DMS53 treated with DMSO at 0.1 percent for 48 hours (cell line): Measurements from ENCODE around the gene AFF2.

Experiments used
- DNase-seq: peaks from one replicate; lab custom pipeline; 2025; ENCODE audit not compliant: unreplicated experiment; lab: John Stamatoyannopoulos, UW

AFF2 gene

GRCh38 chrX:148580016-148580415 is 79.6 kb downstream of the AFF2 start:
- DNase-seq, result no peak

DNA sequence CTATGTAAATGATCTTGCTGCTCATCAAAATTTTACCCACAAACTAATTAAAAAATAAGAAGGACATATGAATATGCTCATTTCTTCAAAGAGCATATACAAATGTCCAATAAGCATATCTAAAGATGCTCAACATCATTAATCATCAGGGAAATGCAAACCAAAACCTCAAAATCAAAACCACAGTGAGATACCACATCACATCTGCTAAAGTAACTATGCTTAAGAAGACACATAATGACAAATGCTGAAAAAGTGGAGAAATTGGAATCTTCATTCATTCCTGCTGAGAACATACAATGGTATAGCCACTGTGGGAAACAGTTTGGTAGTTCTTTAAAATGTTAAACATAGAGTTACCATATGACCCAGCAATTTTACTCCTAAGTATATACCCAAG is 81.9 kb downstream of the AFF2 start:
- DNase-seq, result no peak

DNA sequence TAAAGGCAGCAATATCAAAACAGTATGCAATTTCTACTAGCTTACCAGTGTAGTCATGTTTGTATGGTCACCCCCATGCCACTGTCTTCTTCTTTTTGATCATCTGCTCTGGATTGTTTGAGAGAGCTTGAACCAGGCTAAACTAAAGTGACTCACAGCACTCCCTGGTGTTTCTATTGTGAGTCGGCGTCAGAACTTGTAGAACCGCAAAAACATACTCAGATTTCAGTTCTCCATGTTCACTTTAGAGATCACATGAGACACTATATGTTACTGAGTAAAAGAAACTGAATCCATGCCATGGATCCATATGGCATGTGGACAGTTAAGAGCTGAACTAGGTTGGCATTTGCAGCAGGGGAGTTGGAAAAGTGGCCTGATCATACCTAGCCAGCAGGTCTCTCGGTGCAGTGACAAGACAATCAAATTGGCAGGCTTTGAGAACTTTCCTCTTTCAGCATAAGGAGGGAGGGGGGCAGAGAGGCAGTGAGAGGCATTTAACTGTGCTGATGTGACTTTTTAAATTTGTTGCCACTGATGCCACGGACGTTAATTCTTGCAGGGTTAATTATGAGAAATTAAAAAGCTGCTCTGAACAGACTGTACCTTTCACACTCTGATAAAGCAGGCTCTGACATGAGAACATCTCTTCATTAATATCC is 88.4 kb downstream of the AFF2 start:
- DNase-seq, result no peak

- no peak for DNase-seq
These were observed 92.2 kb downstream of the AFF2 start for GRCh38 chrX:148592595-148592994.

GRCh38 chrX:148593146-148593545 is 92.7 kb downstream of the AFF2 start:
- DNase-seq, result no peak

GRCh38 chrX:148593987-148594386 is 93.6 kb downstream of the AFF2 start:
- no peak for DNase-seq

GRCh38 chrX:148599404-148599803 is 99.0 kb downstream of the AFF2 start:
- DNase-seq, result no peak

DNA sequence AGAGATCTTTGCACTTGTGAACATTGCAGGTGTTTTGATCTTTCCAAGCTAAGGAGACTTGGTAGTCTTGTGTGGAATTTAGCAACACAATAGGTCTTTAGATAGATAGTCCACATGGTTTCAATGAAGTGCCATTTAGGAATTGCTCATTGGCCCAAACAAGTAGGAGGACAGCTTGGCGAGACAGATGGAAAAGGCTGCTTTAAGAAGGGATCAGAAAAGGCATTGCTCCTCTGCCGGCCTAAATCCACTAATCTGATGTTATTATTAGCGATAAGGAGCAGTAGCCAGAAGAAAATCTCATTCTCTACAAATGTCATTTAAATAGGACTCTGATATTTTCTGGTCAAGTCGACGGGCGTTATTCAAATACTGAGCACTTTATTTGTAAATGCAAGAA is 99.7 kb downstream of the AFF2 start:
- no peak for DNase-seq

GRCh38 chrX:148600581-148600980 is 100.2 kb downstream of the AFF2 start:
- DNase-seq, result no peak

DNA sequence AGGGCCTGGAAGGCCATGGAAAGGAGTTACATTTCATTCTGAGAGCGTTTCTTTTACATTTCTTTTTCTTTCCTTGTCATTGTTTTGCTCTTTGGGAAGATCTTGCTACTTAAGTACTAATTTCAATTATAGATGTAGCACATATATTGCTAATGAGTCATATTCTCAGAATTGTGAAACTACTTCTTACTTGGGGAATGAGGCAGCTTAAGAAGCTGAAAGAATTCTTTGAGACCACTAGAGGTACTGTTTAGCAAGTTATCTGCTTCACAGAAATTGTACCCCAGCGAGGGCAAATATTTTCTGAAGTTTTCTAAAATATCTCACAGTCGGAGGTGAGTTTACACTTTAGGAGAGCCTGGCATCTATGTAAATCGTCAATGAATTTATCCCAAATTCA is 100.6 kb downstream of the AFF2 start:
- DNase-seq, result no peak

- DNase-seq, result peak; percentile 44
These were observed 109.3 kb downstream of the AFF2 start for GRCh38 chrX:148609515-148610327.

DNA sequence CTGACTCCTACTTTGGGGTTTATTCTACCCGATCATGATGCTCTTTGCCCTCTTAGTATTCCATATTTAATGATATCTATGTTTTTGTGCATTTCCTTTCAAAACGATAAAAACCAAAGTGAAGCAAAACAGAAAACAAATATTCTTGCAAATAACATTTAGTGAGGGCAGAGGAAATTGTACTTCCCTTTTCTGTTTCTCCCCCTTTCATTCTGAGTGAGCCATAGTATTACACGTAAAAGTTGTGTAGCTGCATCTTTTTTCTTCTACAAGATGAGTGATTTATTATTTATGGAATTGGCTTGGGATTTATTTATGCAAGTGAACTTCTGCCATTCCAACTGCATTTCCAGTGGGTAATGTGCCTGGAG is 109.9 kb downstream of the AFF2 start:
- DNase-seq, result no peak

- no peak for DNase-seq
These were observed 111.6 kb downstream of the AFF2 start for GRCh38 chrX:148611993-148612392.

DNA sequence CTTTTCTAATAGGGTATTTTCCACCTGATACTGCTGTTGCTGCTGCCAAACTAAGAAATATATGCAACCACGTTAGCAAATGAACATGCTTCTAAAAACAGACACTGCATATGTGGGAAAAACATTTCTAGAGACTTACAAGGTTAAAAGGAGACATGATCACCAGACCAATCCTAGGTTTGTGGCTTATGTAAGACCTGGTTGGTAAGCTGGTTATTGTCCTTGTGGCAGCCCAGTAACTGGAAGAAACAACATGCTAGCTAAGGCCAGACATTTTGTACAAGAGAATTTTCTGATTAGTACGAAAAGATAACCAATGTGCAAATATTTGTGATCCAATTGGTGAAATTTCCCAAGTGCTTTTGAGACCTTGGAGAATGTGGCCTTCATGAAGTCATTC is 112.0 kb downstream of the AFF2 start:
- DNase-seq, result no peak

GRCh38 chrX:148613636-148614035 is 113.2 kb downstream of the AFF2 start:
- DNase-seq, result no peak

DNA sequence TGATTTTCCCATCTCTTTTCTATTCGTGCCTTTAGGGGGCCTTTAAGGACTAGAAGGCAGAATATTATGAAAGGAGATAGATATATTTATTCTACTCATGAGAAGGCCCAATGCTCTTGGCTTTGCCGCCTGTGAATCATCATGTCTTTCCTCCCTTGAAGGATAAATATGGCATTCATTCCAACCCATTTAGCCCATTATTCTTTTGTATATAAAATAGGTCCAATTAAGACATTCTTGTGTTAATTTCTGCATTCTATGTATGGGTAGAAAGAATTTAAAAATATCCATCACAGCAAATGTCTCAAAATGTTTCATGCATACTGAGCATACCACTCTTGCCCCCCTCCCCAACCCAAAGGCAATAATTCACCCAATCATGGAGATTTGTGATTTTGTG is 115.1 kb downstream of the AFF2 start:
- no peak for DNase-seq

DNA sequence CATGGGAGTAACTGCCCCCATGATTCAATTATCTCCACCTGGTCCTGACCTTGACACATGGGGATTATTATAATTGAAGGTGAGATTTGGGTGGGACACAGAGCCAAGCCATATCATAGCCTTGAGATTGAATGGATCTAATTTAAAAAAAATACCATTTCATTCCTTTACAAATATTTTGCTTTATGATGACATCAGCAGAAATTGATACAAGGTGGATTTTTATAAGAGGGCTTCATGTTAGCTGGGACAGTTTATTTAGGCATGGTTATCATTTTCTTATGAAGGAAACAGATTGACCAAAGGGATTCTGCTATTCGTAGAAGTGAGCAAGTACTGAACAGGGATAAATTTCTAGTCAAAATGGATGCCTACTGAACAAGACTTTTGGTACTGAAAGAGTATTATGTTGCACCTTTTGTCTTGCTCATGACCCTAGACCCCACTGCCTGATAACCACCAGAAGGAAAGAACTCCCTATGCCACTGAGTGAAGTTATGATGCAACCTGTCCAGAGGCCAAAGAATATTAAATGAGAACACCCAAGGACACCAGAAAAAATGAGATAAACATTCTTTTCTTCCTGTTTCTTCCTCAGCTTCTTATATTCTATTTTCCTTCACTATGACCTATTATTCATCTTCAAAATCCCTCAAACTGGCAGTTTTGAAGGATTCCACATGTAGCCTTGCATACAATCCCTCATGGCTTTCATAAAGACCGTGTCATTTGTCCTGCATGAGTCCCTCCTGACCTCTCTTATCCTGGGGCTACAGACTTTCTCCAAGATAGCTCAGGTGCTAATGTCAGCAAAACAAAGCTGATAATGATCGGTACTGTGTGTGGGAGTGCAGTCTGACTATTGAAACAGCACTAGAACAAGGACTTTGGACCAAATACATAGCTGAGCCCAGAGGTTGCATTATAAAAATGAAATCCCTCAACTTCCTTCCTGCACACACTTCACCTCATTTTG is 118.3 kb downstream of the AFF2 start:
- DNase-seq, result no peak

GRCh38 chrX:148620023-148620422 is 119.6 kb downstream of the AFF2 start:
- no peak for DNase-seq

- DNase-seq, result no peak
These were observed 124.6 kb downstream of the AFF2 start for GRCh38 chrX:148624951-148625474.

GRCh38 chrX:148628621-148629020 is 128.2 kb downstream of the AFF2 start:
- DNase-seq, result no peak

DNA sequence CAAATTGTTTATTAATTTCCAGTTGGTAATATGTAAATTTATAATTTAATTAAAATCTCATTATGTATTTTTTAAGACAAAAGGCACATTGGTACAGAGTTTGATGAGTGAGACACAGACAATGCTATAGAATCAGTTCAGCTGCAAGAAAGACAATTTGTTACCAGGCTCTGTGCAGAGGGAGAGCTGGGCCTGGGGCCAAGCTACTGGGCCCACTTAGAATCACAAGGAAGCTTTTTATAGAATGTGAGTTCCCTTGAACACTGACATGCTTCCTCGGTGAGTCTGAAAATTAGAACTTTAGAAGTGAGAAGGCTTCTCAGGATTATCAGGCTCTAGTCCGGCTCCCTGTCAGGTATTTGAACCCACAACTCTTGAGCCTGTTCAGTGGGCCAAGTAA is 129.0 kb downstream of the AFF2 start:
- DNase-seq, result no peak
